ENCODE measurements around the gene FAM120A. TPM values are rescaled to one million over a fixed set of nuclear protein-coding genes. Genes with fewer than 3 reads are reported as not detected.

The FAM120A gene
- total and polyA plus RNA-seq, 2 of the 13 experiments (the other 11 are each of a cell fraction or from before 2014, with no cell fraction given) = 41.3 to 44.4 TPM

DNA sequence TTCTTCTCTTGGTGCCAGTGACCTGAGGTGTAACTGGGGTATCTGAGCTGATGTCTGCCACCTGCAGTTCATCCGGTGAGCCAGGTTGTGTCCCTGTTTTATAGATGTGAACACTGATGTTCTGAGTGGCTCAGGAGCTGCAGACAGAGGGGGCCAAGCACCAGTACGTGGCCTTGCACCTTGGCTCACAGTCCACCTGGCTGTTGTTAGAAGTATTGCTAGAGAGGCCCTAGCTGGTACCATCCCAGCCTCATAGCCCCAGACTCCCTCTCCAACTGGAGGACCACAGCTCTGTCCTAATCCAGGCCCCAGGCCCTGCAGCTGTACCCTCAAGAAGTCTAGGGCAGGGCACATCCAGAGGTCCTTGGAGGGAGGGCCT lies 141.1 kb downstream of the FAM120A start (continued):
- TF ChIP-seq NR2F2 (IDR thresholded peaks at IDR 0.05; ENCODE audit: borderline replicate concordance, low read depth) (no peak), NFE2 (CRISPR knock-in tag; IDR thresholded peaks at IDR 0.05) (no peak), GATAD2A (CRISPR knock-in tag; IDR thresholded peaks at IDR 0.05) (0 out of 2 replicates have a peak, but pooled peaks have one; percentile 25), AKNA (CRISPR knock-in tag; IDR thresholded peaks at IDR 0.05; ENCODE audit: borderline replicate concordance) (no peak), ZFY (CRISPR knock-in tag; IDR thresholded peaks at IDR 0.05) (no peak), ZBTB34 (CRISPR knock-in tag; IDR thresholded peaks at IDR 0.05) (no peak), CENPX (CRISPR knock-in tag; IDR thresholded peaks at IDR 0.05) (no peak), FLYWCH1 (CRISPR knock-in tag; IDR thresholded peaks at IDR 0.05) (no peak), HDAC2 (CRISPR knock-in tag; IDR thresholded peaks at IDR 0.05) (no peak), UBTF (CRISPR knock-in tag; IDR thresholded peaks at IDR 0.05) (no peak), ZNF558 (CRISPR knock-in tag; IDR thresholded peaks at IDR 0.05; ENCODE audit: borderline replicate concordance) (no peak), SNAPC2 (CRISPR knock-in tag; IDR thresholded peaks at IDR 0.05) (no peak), ATF7 (IDR thresholded peaks at IDR 0.05) (no peak), ATF7 (CRISPR knock-in tag; IDR thresholded peaks at IDR 0.05) (no peak), AHR (CRISPR knock-in tag; IDR thresholded peaks at IDR 0.05) (no peak)
- TF ChIP-seq, protein P1, sequence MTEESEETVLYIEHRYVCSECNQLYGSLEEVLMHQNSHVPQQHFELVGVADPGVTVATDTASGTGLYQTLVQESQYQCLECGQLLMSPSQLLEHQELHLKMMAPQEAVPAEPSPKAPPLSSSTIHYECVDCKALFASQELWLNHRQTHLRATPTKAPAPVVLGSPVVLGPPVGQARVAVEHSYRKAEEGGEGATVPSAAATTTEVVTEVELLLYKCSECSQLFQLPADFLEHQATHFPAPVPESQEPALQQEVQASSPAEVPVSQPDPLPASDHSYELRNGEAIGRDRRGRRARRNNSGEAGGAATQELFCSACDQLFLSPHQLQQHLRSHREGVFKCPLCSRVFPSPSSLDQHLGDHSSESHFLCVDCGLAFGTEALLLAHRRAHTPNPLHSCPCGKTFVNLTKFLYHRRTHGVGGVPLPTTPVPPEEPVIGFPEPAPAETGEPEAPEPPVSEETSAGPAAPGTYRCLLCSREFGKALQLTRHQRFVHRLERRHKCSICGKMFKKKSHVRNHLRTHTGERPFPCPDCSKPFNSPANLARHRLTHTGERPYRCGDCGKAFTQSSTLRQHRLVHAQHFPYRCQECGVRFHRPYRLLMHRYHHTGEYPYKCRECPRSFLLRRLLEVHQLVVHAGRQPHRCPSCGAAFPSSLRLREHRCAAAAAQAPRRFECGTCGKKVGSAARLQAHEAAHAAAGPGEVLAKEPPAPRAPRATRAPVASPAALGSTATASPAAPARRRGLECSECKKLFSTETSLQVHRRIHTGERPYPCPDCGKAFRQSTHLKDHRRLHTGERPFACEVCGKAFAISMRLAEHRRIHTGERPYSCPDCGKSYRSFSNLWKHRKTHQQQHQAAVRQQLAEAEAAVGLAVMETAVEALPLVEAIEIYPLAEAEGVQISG (CRISPR knock-in tag; IDR thresholded peaks at IDR 0.05) = peak; percentile 91

Measured in HepG2 (cell line).